HEK293 (cell line): ENCODE measurements around the gene SCN8A.

Experiments
- CTCF ChIP-seq: fragments of 450-650 bp; formaldehyde crosslinking; IDR thresholded peaks from 2 replicates; pipeline ENCODE4 v1.5.1; 2016; ENCODE audit warnings: missing biosample characterization, missing genetic modification characterization
- ELK4 ChIP-seq: IDR thresholded peaks from 2 replicates; pipeline ENCODE4 v1.6.1; 2011; ENCODE audit warnings: mild to moderate bottlenecking, low read depth, low read length, borderline replicate concordance
- KLF17 ChIP-seq: fragments of 450-650 bp; formaldehyde crosslinking; IDR thresholded peaks from 2 replicates; pipeline ENCODE4 v1.5.1; 2016; ENCODE audit warnings: missing biosample characterization, missing genetic modification characterization
- PBX3 ChIP-seq: sonication (generic); formaldehyde crosslinking; IDR thresholded peaks from 2 replicates; pipeline ENCODE4 v1.8.1; 2022; ENCODE audit warnings: mild to moderate bottlenecking, moderate library complexity, missing genetic modification reagents
- YY1 ChIP-seq: fragments of 450-650 bp; formaldehyde crosslinking; IDR thresholded peaks from 2 replicates; pipeline ENCODE4 v1.5.1; 2018; ENCODE audit warnings: missing biosample characterization, missing genetic modification characterization
- ZBTB49 ChIP-seq: fragments of 450-650 bp; formaldehyde crosslinking; IDR thresholded peaks from 2 replicates; pipeline ENCODE4 v1.5.1; 2016; ENCODE audit warnings: missing biosample characterization, missing genetic modification characterization, low read depth
- ZNF10 ChIP-seq: fragments of 450-650 bp; formaldehyde crosslinking; IDR thresholded peaks from 2 replicates; pipeline ENCODE4 v1.5.1; 2017; ENCODE audit warnings: missing biosample characterization, missing genetic modification characterization
- ZNF174 ChIP-seq: fragments of 450-650 bp; formaldehyde crosslinking; IDR thresholded peaks from 2 replicates; pipeline ENCODE4 v1.5.0; 2017; ENCODE audit warnings: missing biosample characterization, mild to moderate bottlenecking, missing genetic modification characterization
- ZNF510 ChIP-seq: fragments of 450-650 bp; formaldehyde crosslinking; IDR thresholded peaks from 2 replicates; pipeline ENCODE4 v1.5.1; 2018; ENCODE audit warnings: mild to moderate bottlenecking, missing genetic modification characterization, missing biosample characterization; ENCODE audit not compliant: insufficient replicate concordance
- ZNF768 ChIP-seq: fragments of 450-650 bp; formaldehyde crosslinking; IDR thresholded peaks from 2 replicates; pipeline ENCODE4 v1.5.1; 2018; ENCODE audit warnings: missing biosample characterization, mild to moderate bottlenecking, missing genetic modification characterization
- ZNF777 ChIP-seq: fragments of 450-650 bp; formaldehyde crosslinking; IDR thresholded peaks from 2 replicates; pipeline ENCODE4 v1.5.1; 2017; ENCODE audit warnings: missing biosample characterization, missing genetic modification characterization, borderline replicate concordance
- ZXDB ChIP-seq: fragments of 450-650 bp; formaldehyde crosslinking; IDR thresholded peaks from 2 replicates; pipeline ENCODE4 v1.5.1; 2016; ENCODE audit warnings: missing biosample characterization, missing genetic modification characterization

- TF ChIP-seq ZXDB: no peak
- no peak for TF ChIP-seq ZNF510 (tag by site-specific recombination)
- TF ChIP-seq CTCF: no peak
- no peak for TF ChIP-seq YY1 (tag by site-specific recombination)
- no peak for TF ChIP-seq PBX3 (CRISPR knock-in tag)
- TF ChIP-seq KLF17 (tag by site-specific recombination): no peak
- TF ChIP-seq ZNF10: no peak
- TF ChIP-seq ZNF777 (tag by site-specific recombination): no peak
- TF ChIP-seq ZBTB49 (tag by site-specific recombination): no peak
- no peak for TF ChIP-seq ZNF768 (tag by site-specific recombination)
- no peak for TF ChIP-seq ZNF174 (tag by site-specific recombination)
- no peak for TF ChIP-seq ELK4
These were observed 160.6 kb downstream of the SCN8A start for GRCh38 chr12:51751661-51752060.
